ENCODE data around the gene ZNF862.

Gene ZNF862

GRCh38 chr7:149838224-149838991 is at the start of gene ZNF862:
Gene ZNF862 (plus strand): TSS chr7:149838375. CDS start chr7:149838612, 237 bp downstream.
- no peaks in the 10 kb centered on the region for H3K36me3 ChIP-seq (ENCODE audit: control insufficient read depth in 2 of 2, insufficient read depth in 2 of 2, low read length in 2 of 2)
- no peaks in the 10 kb centered on the region for H3K27me3 ChIP-seq (ENCODE audit: control insufficient read depth in 2 of 2, insufficient read depth in 2 of 2, low read length in 2 of 2)
- H3K27ac ChIP-seq (ENCODE audit: low read depth in 2 of 2, low read length in 2 of 2): peak within 1 kb of the TSS; percentile 68 to 79
- H3K4me3 ChIP-seq (ENCODE audit: low read length in 2 of 2): peak within 1 kb of the TSS; percentile 84 to 93
- H3K9me3 ChIP-seq (ENCODE audit: control insufficient read depth in 2 of 2, low read length in 2 of 2): no peaks in the 10 kb centered on the region
- peak within 1 kb of the TSS; percentile 74 to 80 for H3K9ac ChIP-seq (ENCODE audit: low read depth in 1 of 2, low read length in 2 of 2)
- H3K4me1 ChIP-seq (ENCODE audit: control insufficient read depth in 2 of 2, insufficient read depth in 2 of 2, low read length in 2 of 2): no peaks in the 10 kb centered on the region

GRCh38 chr7:149789101-149789500 is 49.1 kb upstream of the ZNF862 start:
- Histone ChIP-seq H3K9me3 (ENCODE audit: control insufficient read depth in 2 of 2, low read length in 2 of 2) (no peaks in the 10 kb centered on the region), H3K27ac (ENCODE audit: low read depth in 2 of 2, low read length in 2 of 2) (no peak overlapping the region), H3K36me3 (ENCODE audit: control insufficient read depth in 2 of 2, insufficient read depth in 2 of 2, low read length in 2 of 2) (no peaks in the 10 kb centered on the region), H3K4me1 (ENCODE audit: control insufficient read depth in 2 of 2, insufficient read depth in 2 of 2, low read length in 2 of 2) (no peaks in the 10 kb centered on the region), H3K9ac (ENCODE audit: low read depth in 1 of 2, low read length in 2 of 2) (no peak overlapping the region), H3K4me3 (ENCODE audit: low read length in 2 of 2) (no peak overlapping the region), H3K27me3 (ENCODE audit: control insufficient read depth in 2 of 2, insufficient read depth in 2 of 2, low read length in 2 of 2) (peaks cover 6 to 9% of the 10 kb centered on the region in 2 donors)

GRCh38 chr7:149790146-149790548 is 48.0 kb upstream of the ZNF862 start:
- Histone ChIP-seq H3K9me3 (ENCODE audit: control insufficient read depth in 2 of 2, low read length in 2 of 2) (no peaks in the 10 kb centered on the region), H3K4me3 (ENCODE audit: low read length in 2 of 2) (no peak overlapping the region), H3K27ac (ENCODE audit: low read depth in 2 of 2, low read length in 2 of 2) (no peak overlapping the region), H3K36me3 (ENCODE audit: control insufficient read depth in 2 of 2, insufficient read depth in 2 of 2, low read length in 2 of 2) (no peaks in the 10 kb centered on the region), H3K4me1 (ENCODE audit: control insufficient read depth in 2 of 2, insufficient read depth in 2 of 2, low read length in 2 of 2) (no peaks in the 10 kb centered on the region), H3K9ac (ENCODE audit: low read depth in 1 of 2, low read length in 2 of 2) (no peak overlapping the region), H3K27me3 (ENCODE audit: control insufficient read depth in 2 of 2, insufficient read depth in 2 of 2, low read length in 2 of 2) (peaks cover 6 to 9% of the 10 kb centered on the region in 2 donors)

- H3K4me3 ChIP-seq (ENCODE audit: low read length in 2 of 2): no peak overlapping the region
- no peaks in the 10 kb centered on the region for H3K4me1 ChIP-seq (ENCODE audit: control insufficient read depth in 2 of 2, insufficient read depth in 2 of 2, low read length in 2 of 2)
- no peaks in the 10 kb centered on the region for H3K36me3 ChIP-seq (ENCODE audit: control insufficient read depth in 2 of 2, insufficient read depth in 2 of 2, low read length in 2 of 2)
- no peaks in the 10 kb centered on the region for H3K9me3 ChIP-seq (ENCODE audit: control insufficient read depth in 2 of 2, low read length in 2 of 2)
- no peak overlapping the region for H3K27ac ChIP-seq (ENCODE audit: low read depth in 2 of 2, low read length in 2 of 2)
- peaks cover 6 to 9% of the 10 kb centered on the region in 2 donors for H3K27me3 ChIP-seq (ENCODE audit: control insufficient read depth in 2 of 2, insufficient read depth in 2 of 2, low read length in 2 of 2)
- no peak overlapping the region for H3K9ac ChIP-seq (ENCODE audit: low read depth in 1 of 2, low read length in 2 of 2)
Measured at GRCh38 chr7:149790754-149791360, 47.3 kb upstream of the ZNF862 start.

GRCh38 chr7:149791411-149792219 is 46.6 kb upstream of the ZNF862 start:
- H3K4me3 ChIP-seq (ENCODE audit: low read length in 2 of 2): no peak overlapping the region
- no peak overlapping the region for H3K27ac ChIP-seq (ENCODE audit: low read depth in 2 of 2, low read length in 2 of 2)
- H3K9ac ChIP-seq (ENCODE audit: low read depth in 1 of 2, low read length in 2 of 2): no peak overlapping the region
- peaks cover 6 to 9% of the 10 kb centered on the region in 2 donors for H3K27me3 ChIP-seq (ENCODE audit: control insufficient read depth in 2 of 2, insufficient read depth in 2 of 2, low read length in 2 of 2)
- H3K4me1 ChIP-seq (ENCODE audit: control insufficient read depth in 2 of 2, insufficient read depth in 2 of 2, low read length in 2 of 2): no peaks in the 10 kb centered on the region
- H3K9me3 ChIP-seq (ENCODE audit: control insufficient read depth in 2 of 2, low read length in 2 of 2): no peaks in the 10 kb centered on the region
- no peaks in the 10 kb centered on the region for H3K36me3 ChIP-seq (ENCODE audit: control insufficient read depth in 2 of 2, insufficient read depth in 2 of 2, low read length in 2 of 2)

- no peak overlapping the region for H3K4me3 ChIP-seq (ENCODE audit: low read length in 2 of 2)
- no peaks in the 10 kb centered on the region for H3K4me1 ChIP-seq (ENCODE audit: control insufficient read depth in 2 of 2, insufficient read depth in 2 of 2, low read length in 2 of 2)
- no peak overlapping the region for H3K9ac ChIP-seq (ENCODE audit: low read depth in 1 of 2, low read length in 2 of 2)
- H3K27me3 ChIP-seq (ENCODE audit: control insufficient read depth in 2 of 2, insufficient read depth in 2 of 2, low read length in 2 of 2): peaks cover 6 to 9% of the 10 kb centered on the region in 2 donors
- no peaks in the 10 kb centered on the region for H3K9me3 ChIP-seq (ENCODE audit: control insufficient read depth in 2 of 2, low read length in 2 of 2)
- no peak overlapping the region for H3K27ac ChIP-seq (ENCODE audit: low read depth in 2 of 2, low read length in 2 of 2)
- no peaks in the 10 kb centered on the region for H3K36me3 ChIP-seq (ENCODE audit: control insufficient read depth in 2 of 2, insufficient read depth in 2 of 2, low read length in 2 of 2)
Measured at GRCh38 chr7:149792220-149792595, 46.0 kb upstream of the ZNF862 start.

GRCh38 chr7:149793261-149793660 is 44.9 kb upstream of the ZNF862 start:
- H3K27ac ChIP-seq (ENCODE audit: low read depth in 2 of 2, low read length in 2 of 2): no peak overlapping the region
- H3K4me3 ChIP-seq (ENCODE audit: low read length in 2 of 2): no peak overlapping the region
- no peaks in the 10 kb centered on the region for H3K9me3 ChIP-seq (ENCODE audit: control insufficient read depth in 2 of 2, low read length in 2 of 2)
- no peak overlapping the region for H3K9ac ChIP-seq (ENCODE audit: low read depth in 1 of 2, low read length in 2 of 2)
- H3K27me3 ChIP-seq (ENCODE audit: control insufficient read depth in 2 of 2, insufficient read depth in 2 of 2, low read length in 2 of 2): peaks cover 6 to 9% of the 10 kb centered on the region in 2 donors
- no peaks in the 10 kb centered on the region for H3K4me1 ChIP-seq (ENCODE audit: control insufficient read depth in 2 of 2, insufficient read depth in 2 of 2, low read length in 2 of 2)
- H3K36me3 ChIP-seq (ENCODE audit: control insufficient read depth in 2 of 2, insufficient read depth in 2 of 2, low read length in 2 of 2): no peaks in the 10 kb centered on the region

- Histone ChIP-seq H3K9me3 (ENCODE audit: control insufficient read depth in 2 of 2, low read length in 2 of 2) (no peaks in the 10 kb centered on the region), H3K9ac (ENCODE audit: low read depth in 1 of 2, low read length in 2 of 2) (no peak overlapping the region), H3K4me1 (ENCODE audit: control insufficient read depth in 2 of 2, insufficient read depth in 2 of 2, low read length in 2 of 2) (no peaks in the 10 kb centered on the region), H3K27me3 (ENCODE audit: control insufficient read depth in 2 of 2, insufficient read depth in 2 of 2, low read length in 2 of 2) (peaks cover 1 to 9% of the 10 kb centered on the region in 2 donors), H3K36me3 (ENCODE audit: control insufficient read depth in 2 of 2, insufficient read depth in 2 of 2, low read length in 2 of 2) (no peaks in the 10 kb centered on the region), H3K27ac (ENCODE audit: low read depth in 2 of 2, low read length in 2 of 2) (no peak overlapping the region), H3K4me3 (ENCODE audit: low read length in 2 of 2) (no peak overlapping the region)
Measured at GRCh38 chr7:149794661-149795060, 43.5 kb upstream of the ZNF862 start.

- no peaks in the 10 kb centered on the region for H3K4me1 ChIP-seq (ENCODE audit: control insufficient read depth in 2 of 2, insufficient read depth in 2 of 2, low read length in 2 of 2)
- H3K4me3 ChIP-seq (ENCODE audit: low read length in 2 of 2): no peak overlapping the region
- H3K27me3 ChIP-seq (ENCODE audit: control insufficient read depth in 2 of 2, insufficient read depth in 2 of 2, low read length in 2 of 2): peaks cover 0 to 7% of the 10 kb centered on the region in 2 donors
- no peaks in the 10 kb centered on the region for H3K9me3 ChIP-seq (ENCODE audit: control insufficient read depth in 2 of 2, low read length in 2 of 2)
- no peaks in the 10 kb centered on the region for H3K36me3 ChIP-seq (ENCODE audit: control insufficient read depth in 2 of 2, insufficient read depth in 2 of 2, low read length in 2 of 2)
- H3K9ac ChIP-seq (ENCODE audit: low read depth in 1 of 2, low read length in 2 of 2): no peak overlapping the region
- H3K27ac ChIP-seq (ENCODE audit: low read depth in 2 of 2, low read length in 2 of 2): no peak overlapping the region
Measured at GRCh38 chr7:149795126-149795525, 43.0 kb upstream of the ZNF862 start.

- no peaks in the 10 kb centered on the region for H3K36me3 ChIP-seq (ENCODE audit: control insufficient read depth in 2 of 2, insufficient read depth in 2 of 2, low read length in 2 of 2)
- H3K4me1 ChIP-seq (ENCODE audit: control insufficient read depth in 2 of 2, insufficient read depth in 2 of 2, low read length in 2 of 2): no peaks in the 10 kb centered on the region
- H3K27ac ChIP-seq (ENCODE audit: low read depth in 2 of 2, low read length in 2 of 2): no peak overlapping the region
- H3K9me3 ChIP-seq (ENCODE audit: control insufficient read depth in 2 of 2, low read length in 2 of 2): no peaks in the 10 kb centered on the region
- H3K4me3 ChIP-seq (ENCODE audit: low read length in 2 of 2): no peak overlapping the region
- no peaks in the 10 kb centered on the region for H3K27me3 ChIP-seq (ENCODE audit: control insufficient read depth in 2 of 2, insufficient read depth in 2 of 2, low read length in 2 of 2)
- H3K9ac ChIP-seq (ENCODE audit: low read depth in 1 of 2, low read length in 2 of 2): no peak overlapping the region
Measured at GRCh38 chr7:149796287-149796860, 41.8 kb upstream of the ZNF862 start.

Data from mucosa of rectum (tissue), 2 donors.